Activated T-cell treated with anti-CD3 and anti-CD28 coated beads, Interleukin-2, amount 50 U/mL, for 72 hours (primary cell): Measurements from ENCODE around the gene GNG11. TPM values are rescaled to one million over a fixed set of nuclear protein-coding genes. Genes with fewer than 3 reads are reported as not detected.

Experiments
- ATAC-seq, 2 donors: fragments of 150-1000 bp; cut with Tn5 transposase; replicated peaks in 1 of 2; 2 replicates each; pipeline ENCODE4 v1.10.0; 2021; ENCODE audit warnings: moderate library complexity in 2 of 2, mild to moderate bottlenecking in 1 of 2
- DNase-seq, 2 donors: peaks; one replicate each; pipeline ENCODE4 v3.0.0; 2021 to 2022; ENCODE audit warnings: mixed read lengths in 1 of 2
- H3K27ac Mint-ChIP-seq: one replicate; pipeline ENCODE4 v1.8.0; 2022; ENCODE audit warnings: mild to moderate bottlenecking, moderate library complexity, mixed read lengths
- H3K27me3 Mint-ChIP-seq: one replicate; pipeline ENCODE4 v1.8.0; 2022; ENCODE audit warnings: low read depth, mixed read lengths
- H3K36me3 Mint-ChIP-seq, 2 donors: one replicate each; pipeline ENCODE4 v1.8.0; 2022; ENCODE audit warnings: mixed read lengths in 2 of 2, mild to moderate bottlenecking in 1 of 2; ENCODE audit not compliant: insufficient read depth in 2 of 2
- H3K4me1 Mint-ChIP-seq: one replicate; pipeline ENCODE4 v1.8.0; 2022; ENCODE audit warnings: low read depth, mixed read lengths
- H3K4me3 Mint-ChIP-seq, 2 donors: one replicate each; pipeline ENCODE4 v1.8.0; 2022; ENCODE audit warnings: mild to moderate bottlenecking in 2 of 2, mixed read lengths in 2 of 2, moderate library complexity in 2 of 2
- H3K9me3 Mint-ChIP-seq, 2 donors: one replicate each; pipeline ENCODE4 v1.8.0; 2022; ENCODE audit warnings: mixed read lengths in 2 of 2
- total RNA-seq, 2 donors: library from RNA; stranded (reverse); gene quantifications; one replicate each; pipeline ENCODE4 v1.2.3, GENCODE V29; 2022

GNG11 gene
- total RNA-seq, 2 donors from 2014 or later, result not detected

- Mint-ChIP-seq H3K27me3 (no peaks in the 10 kb centered on the region), H3K4me1 (no peaks in the 10 kb centered on the region), H3K36me3 (peaks cover 0 to 1% of the 10 kb centered on the region in 2 donors), H3K9me3 (no peaks in the 10 kb centered on the region), H3K4me3 (no peak overlapping the region), H3K27ac (no peak overlapping the region)
- no peak for DNase-seq
- ATAC-seq, result no peak
Observed at GRCh38 chr7:93972029-93972725, 50.6 kb downstream of the GNG11 start.

- H3K4me3 Mint-ChIP-seq, result no peak overlapping the region
- no peak for DNase-seq
- H3K27me3 Mint-ChIP-seq, result no peaks in the 10 kb centered on the region
- H3K36me3 Mint-ChIP-seq, result peaks cover 0 to 1% of the 10 kb centered on the region in 2 donors
- no peak for ATAC-seq
- H3K4me1 Mint-ChIP-seq, result no peaks in the 10 kb centered on the region
- H3K9me3 Mint-ChIP-seq, result no peaks in the 10 kb centered on the region
- H3K27ac Mint-ChIP-seq, result no peak overlapping the region
Observed at GRCh38 chr7:93973134-93973533, 51.6 kb downstream of the GNG11 start.

- Mint-ChIP-seq H3K36me3 (no peaks in the 10 kb centered on the region), H3K9me3 (no peaks in the 10 kb centered on the region), H3K27ac (no peak overlapping the region), H3K27me3 (no peaks in the 10 kb centered on the region), H3K4me1 (no peaks in the 10 kb centered on the region), H3K4me3 (no peak overlapping the region)
- no peak for ATAC-seq
- DNase-seq, result no peak
Observed at GRCh38 chr7:93977211-93977950, 55.8 kb downstream of the GNG11 start.

Other genes with a start within 250 kb of the GNG11 start
- under 1 TPM; 0.34 to 0.51 TPM for gene TFPI2, start 31.0 kb upstream of the GNG11 start, total RNA-seq
- not detected for gene GNGT1, start 15.2 kb upstream of the GNG11 start, total RNA-seq
- 10 to 100 TPM; 21.1 to 23.8 TPM for gene BET1, start 82.6 kb downstream of the GNG11 start, total RNA-seq